Measurements from ENCODE around the gene DDX47. TPM values are rescaled to one million over a fixed set of nuclear protein-coding genes. Genes with fewer than 3 reads are reported as not detected.

The DDX47 gene
- 38.0 TPM for total RNA-seq

- peak; percentile 93 to 95 (median 93) for DNase-seq (ENCODE audit: low read depth in 2 of 3, low spot score in 2 of 3)
These were observed at the start of gene DDX47 for GRCh38 chr12:12813120-12814101. DDX47 (plus strand) TSS chr12:12813346; CDS start chr12:12813368, 22 bp downstream.

- DNase-seq (ENCODE audit: low read depth in 2 of 3, low spot score in 2 of 3): no peak
These were observed 48.3 kb upstream of the DDX47 start for GRCh38 chr12:12764824-12765223.

DNA sequence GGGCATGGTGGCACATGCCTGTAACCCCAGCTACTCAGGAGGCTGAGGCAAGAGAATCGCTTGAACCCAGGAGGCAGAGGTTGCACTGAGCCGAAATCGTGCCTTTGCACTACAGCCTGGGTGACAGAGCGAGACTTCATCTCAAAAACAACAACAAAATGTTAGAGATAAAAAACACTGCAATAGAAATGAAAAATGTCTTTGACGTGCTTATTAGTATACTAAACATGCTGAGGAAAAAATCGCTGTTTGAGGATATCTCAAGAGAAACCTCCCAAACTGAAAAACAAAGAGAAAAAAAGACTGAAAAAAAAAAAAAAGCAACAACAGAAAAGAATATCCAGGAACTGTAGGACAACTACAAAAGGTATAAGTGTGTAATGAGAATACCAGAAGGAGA is 42.9 kb upstream of the DDX47 start:
- no peak for DNase-seq (ENCODE audit: low read depth in 2 of 3, low spot score in 2 of 3)

DNA sequence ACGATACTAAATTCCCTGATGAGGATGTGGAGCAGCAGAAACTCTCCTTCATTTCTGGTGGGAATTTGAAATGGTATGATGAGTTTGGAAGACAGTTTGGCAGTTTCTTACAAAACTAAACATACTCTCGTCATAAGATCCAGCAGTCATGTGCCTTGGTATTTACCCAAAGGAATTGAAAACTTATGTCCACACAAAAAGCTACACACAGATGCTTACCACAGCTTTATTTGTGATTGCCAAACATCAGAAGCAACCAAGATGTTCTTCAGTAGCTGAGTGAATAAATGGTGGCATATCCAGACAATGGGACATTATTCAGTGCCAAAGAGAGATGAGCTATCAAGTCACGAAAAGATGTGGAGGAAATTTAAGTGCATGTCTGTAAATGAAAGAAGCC is 38.4 kb upstream of the DDX47 start:
- no peak for DNase-seq (ENCODE audit: low read depth in 2 of 3, low spot score in 2 of 3)

DNA sequence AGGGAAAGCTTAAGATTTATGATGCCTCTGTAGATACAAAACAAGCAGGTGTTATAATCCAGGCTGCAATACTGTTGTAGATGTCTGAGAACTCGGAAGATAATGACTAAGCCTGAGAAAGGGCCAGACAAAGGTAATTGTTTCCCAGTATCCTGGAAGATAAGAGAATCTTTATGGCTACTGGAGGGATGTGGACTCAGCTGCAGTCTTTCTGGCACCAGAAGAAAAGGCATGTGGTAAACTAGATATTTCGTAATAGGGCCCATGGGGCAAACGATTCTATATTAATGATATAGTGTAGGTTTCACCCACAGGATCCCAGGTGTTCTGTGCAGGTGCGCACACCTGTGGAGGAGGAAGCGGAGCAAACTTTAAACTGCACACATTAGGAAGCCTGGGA is 36.9 kb upstream of the DDX47 start:
- DNase-seq (ENCODE audit: low read depth in 2 of 3, low spot score in 2 of 3): no peak

GRCh38 chr12:12777092-12777491 is 36.1 kb upstream of the DDX47 start:
- no peak for DNase-seq (ENCODE audit: low read depth in 2 of 3, low spot score in 2 of 3)

- no peak for DNase-seq (ENCODE audit: low read depth in 2 of 3, low spot score in 2 of 3)
These were observed 34.1 kb upstream of the DDX47 start for GRCh38 chr12:12779007-12779406.

DNA sequence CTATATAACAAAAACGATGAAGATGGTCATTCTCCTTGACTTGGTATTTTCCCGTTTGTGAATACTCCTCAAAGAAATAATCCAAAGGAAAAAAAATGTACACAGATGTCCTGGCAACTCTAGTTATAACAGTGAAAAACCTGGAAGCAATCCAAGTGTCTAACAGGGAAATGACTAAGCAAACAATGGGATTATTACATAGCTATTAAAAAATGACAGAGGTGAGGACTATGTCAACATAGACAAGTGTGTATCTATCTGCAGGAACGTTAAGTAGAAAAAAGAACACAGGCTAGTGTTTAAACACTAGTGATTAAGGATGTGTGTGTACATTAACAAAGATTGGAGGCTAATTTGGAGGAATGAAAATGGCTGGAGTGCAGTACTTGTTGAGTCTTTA is 33.6 kb upstream of the DDX47 start:
- peak in 1 of 3 donors; percentile 5 for DNase-seq (ENCODE audit: low read depth in 2 of 3, low spot score in 2 of 3)

DNA sequence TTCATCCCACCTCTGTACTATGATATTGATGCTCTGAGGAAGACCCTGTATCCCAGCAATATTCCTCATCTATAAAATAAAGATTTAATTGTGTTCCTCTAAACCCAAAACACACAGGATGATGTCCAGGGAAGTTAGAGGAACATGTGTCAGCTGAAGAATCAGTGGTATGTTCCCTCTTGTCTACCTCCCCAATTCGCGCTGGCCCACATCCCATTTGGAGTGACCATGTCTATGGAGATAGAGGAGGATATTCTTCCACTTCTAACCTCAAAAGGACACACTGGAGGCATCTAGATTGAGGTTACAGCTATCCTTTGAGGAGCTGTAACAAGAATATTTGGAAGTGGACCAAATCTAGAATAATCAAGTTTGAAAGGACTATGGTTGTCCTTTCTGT is 29.0 kb upstream of the DDX47 start:
- DNase-seq (ENCODE audit: low read depth in 2 of 3, low spot score in 2 of 3): no peak

- no peak for DNase-seq (ENCODE audit: low read depth in 2 of 3, low spot score in 2 of 3)
These were observed 28.0 kb upstream of the DDX47 start, which contains the start of gene APOLD1 for GRCh38 chr12:12784911-12785814. APOLD1 (plus strand) TSS chr12:12785659; CDS start chr12:12785692, 33 bp downstream.

DNA sequence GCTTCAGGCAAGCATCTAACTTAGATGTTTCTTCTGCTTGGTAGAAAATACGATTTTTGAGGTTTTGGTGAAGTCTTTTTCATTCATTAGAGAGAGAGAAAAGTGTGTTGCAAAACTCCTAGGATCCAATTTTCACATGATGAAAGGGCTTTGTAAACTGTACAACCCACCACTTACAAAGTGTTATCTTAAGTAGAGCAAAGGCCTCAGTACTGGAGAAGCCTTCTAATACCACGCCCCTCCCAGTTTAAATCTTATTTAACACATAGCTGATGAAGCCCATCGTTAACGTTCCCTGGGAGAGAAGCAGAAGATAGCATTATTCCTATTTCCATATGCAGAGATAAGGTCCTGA is 26.8 kb upstream of the DDX47 start:
- no peak for DNase-seq (ENCODE audit: low read depth in 2 of 3, low spot score in 2 of 3)

GRCh38 chr12:12786706-12787601 is 26.2 kb upstream of the DDX47 start:
- DNase-seq (ENCODE audit: low read depth in 2 of 3, low spot score in 2 of 3): peak; percentile 66 to 76 (median 68)

DNA sequence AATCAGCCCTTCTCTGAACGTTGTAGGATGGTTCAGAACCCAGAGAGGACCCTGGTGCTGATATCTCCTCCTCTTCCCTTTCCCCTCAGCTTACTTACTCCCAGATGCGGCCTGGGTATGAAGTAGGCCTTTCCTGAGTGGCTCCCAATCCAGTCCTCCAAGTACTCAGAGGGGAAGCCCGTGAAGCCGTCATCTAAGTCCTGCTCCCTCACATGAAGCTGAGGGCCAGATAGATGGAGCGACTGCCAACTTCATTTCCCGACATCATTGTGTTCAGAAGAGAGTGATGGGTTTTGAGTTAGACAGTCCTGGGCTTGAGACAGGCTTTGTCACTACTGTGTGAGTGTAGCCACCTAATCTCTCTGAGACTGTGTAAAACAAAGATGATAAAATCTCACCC is 25.0 kb upstream of the DDX47 start:
- no peak for DNase-seq (ENCODE audit: low read depth in 2 of 3, low spot score in 2 of 3)

- DNase-seq (ENCODE audit: low read depth in 2 of 3, low spot score in 2 of 3): peak in 2 of 3 donors; percentile 73 to 88
These were observed 24.3 kb upstream of the DDX47 start for GRCh38 chr12:12788675-12789368.

DNA sequence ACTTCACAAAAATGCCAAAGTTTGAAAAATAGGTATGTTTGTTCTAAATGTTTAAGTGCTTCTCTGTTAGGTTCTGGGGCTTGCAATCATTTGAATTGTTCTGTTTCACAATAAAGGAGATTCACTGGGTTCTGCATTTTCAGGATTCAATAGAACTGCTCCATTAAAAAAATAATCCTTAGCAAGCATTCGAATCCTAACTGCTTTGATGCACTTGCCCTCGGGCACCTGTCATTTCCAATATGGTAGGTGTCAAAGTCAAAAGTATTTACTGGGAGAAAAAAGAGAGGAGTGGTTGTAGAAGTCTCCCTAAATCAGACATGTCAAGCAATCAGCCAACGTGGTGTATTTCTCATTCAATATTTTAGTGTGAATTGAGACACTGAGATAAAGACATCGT is 22.2 kb upstream of the DDX47 start:
- no peak for DNase-seq (ENCODE audit: low read depth in 2 of 3, low spot score in 2 of 3)

GRCh38 chr12:12791756-12792369 is 21.3 kb upstream of the DDX47 start:
- DNase-seq (ENCODE audit: low read depth in 2 of 3, low spot score in 2 of 3): no peak

GRCh38 chr12:12792421-12792820 is 20.7 kb upstream of the DDX47 start:
- DNase-seq (ENCODE audit: low read depth in 2 of 3, low spot score in 2 of 3): no peak

- DNase-seq (ENCODE audit: low read depth in 2 of 3, low spot score in 2 of 3): no peak
These were observed 18.5 kb upstream of the DDX47 start for GRCh38 chr12:12794686-12795085.

- no peak for DNase-seq (ENCODE audit: low read depth in 2 of 3, low spot score in 2 of 3)
These were observed 17.0 kb upstream of the DDX47 start for GRCh38 chr12:12796171-12796570.
